ENCODE measurements around the gene ANKIB1. TPM values are rescaled to one million over a fixed set of nuclear protein-coding genes. Genes with fewer than 3 reads are reported as not detected.

Gene ANKIB1
- polyA plus RNA-seq, 1 donor (not counting 4 experiments of a cell fraction or from before 2014, with no cell fraction given), result 37.0 TPM

GRCh38 chr7:92446869-92447344 is 201.1 kb downstream of the ANKIB1 start:
- H4K20me1 ChIP-seq (ENCODE audit: control insufficient read depth, extremely low read depth, insufficient read depth, low read length), result no peaks in the 10 kb centered on the region
- H3K9me1 ChIP-seq (ENCODE audit: control insufficient read depth, extremely low read depth, insufficient read depth, low read length), result no peaks in the 10 kb centered on the region
- no peaks in the 10 kb centered on the region for H3K79me2 ChIP-seq (ENCODE audit: control insufficient read depth, insufficient read depth, low read length)
- no peak for DNase-seq (ENCODE audit: low read depth, low spot score)
- dilution Hi-C loops (cut with MboI; ENCODE audit: extremely low pct_ligation_motif_present, low sequenced_read_pairs), result no loop called here
- H3K36me3 ChIP-seq (ENCODE audit: control insufficient read depth in 2 of 2, extremely low read depth in 1 of 2, insufficient read depth in 2 of 2, low read length in 2 of 2), result peaks cover 3 to 13% of the 10 kb centered on the region in 2 experiments
- H3K27me3 ChIP-seq (ENCODE audit: control insufficient read depth, extremely low read depth, insufficient read depth, low read length), result no peaks in the 10 kb centered on the region
- H3K4me1 ChIP-seq (ENCODE audit: control insufficient read depth, extremely low read depth, insufficient read depth, low read length), result peaks cover 6% of the 10 kb centered on the region
- H2AFZ ChIP-seq (ENCODE audit: control insufficient read depth, low read length), result peak overlapping the region; percentile 85
- peak; percentile 71 for FAIRE-seq
- H3K27ac ChIP-seq (ENCODE audit: control insufficient read depth, insufficient read depth, low read length), result peak overlapping the region; percentile 80
- TF ChIP-seq EZH2 (IDR thresholded peaks at IDR 0.05; ENCODE audit: low read length) (no peak), CTCF (optimal IDR thresholded peaks at IDR 0.05 in 1 of 3, IDR thresholded peaks at IDR 0.05 in 1 of 3, conservative IDR thresholded peaks at IDR 0.05 in 1 of 3; ENCODE audit: extremely low read depth in 1 of 3, insufficient read depth in 2 of 3, low read length in 3 of 3) (peak in 1 of 3 experiments; percentile 94)
- peak overlapping the region; percentile 89 for H3K9ac ChIP-seq (ENCODE audit: control insufficient read depth, extremely low read depth, insufficient read depth, low read length)
- peak overlapping the region; percentile 73 to 92 (median 87) for H3K4me3 ChIP-seq (ENCODE audit: control insufficient read depth in 2 of 3, extremely low read depth in 1 of 3, insufficient read depth in 2 of 3, low read depth in 1 of 3, low read length in 3 of 3)
- H3K4me2 ChIP-seq (ENCODE audit: control insufficient read depth, extremely low read depth, insufficient read depth, low read depth, low read length), result peak overlapping the region; percentile 30
- H3K9me3 ChIP-seq (ENCODE audit: control insufficient read depth, low read depth, low read length), result no peaks in the 10 kb centered on the region

GRCh38 chr7:92447345-92448204 is 201.8 kb downstream of the ANKIB1 start, which contains the start of gene GATAD1:
GATAD1 (plus strand) TSS chr7:92447482; CDS start chr7:92447730, 248 bp downstream.
- Histone ChIP-seq H3K4me3 (ENCODE audit: control insufficient read depth in 2 of 3, extremely low read depth in 1 of 3, insufficient read depth in 2 of 3, low read depth in 1 of 3, low read length in 3 of 3) (peak within 1 kb of the TSS; percentile 73 to 92 (median 87)), H3K79me2 (ENCODE audit: control insufficient read depth, insufficient read depth, low read length) (no peaks in the 10 kb centered on the region), H3K9me1 (ENCODE audit: control insufficient read depth, extremely low read depth, insufficient read depth, low read length) (no peaks in the 10 kb centered on the region), H3K27me3 (ENCODE audit: control insufficient read depth, extremely low read depth, insufficient read depth, low read length) (no peaks in the 10 kb centered on the region), H4K20me1 (ENCODE audit: control insufficient read depth, extremely low read depth, insufficient read depth, low read length) (no peaks in the 10 kb centered on the region), H2AFZ (ENCODE audit: control insufficient read depth, low read length) (peak within 1 kb of the TSS; percentile 91), H3K9me3 (ENCODE audit: control insufficient read depth, low read depth, low read length) (no peaks in the 10 kb centered on the region), H3K36me3 (ENCODE audit: control insufficient read depth in 2 of 2, extremely low read depth in 1 of 2, insufficient read depth in 2 of 2, low read length in 2 of 2) (peaks cover 5 to 13% of the 10 kb centered on the region in 2 experiments), H3K4me1 (ENCODE audit: control insufficient read depth, extremely low read depth, insufficient read depth, low read length) (peaks cover 6% of the 10 kb centered on the region), H3K9ac (ENCODE audit: control insufficient read depth, extremely low read depth, insufficient read depth, low read length) (peak within 1 kb of the TSS; percentile 89), H3K4me2 (ENCODE audit: control insufficient read depth, extremely low read depth, insufficient read depth, low read depth, low read length) (peak within 1 kb of the TSS; percentile 74), H3K27ac (ENCODE audit: control insufficient read depth, insufficient read depth, low read length) (peak within 1 kb of the TSS; percentile 80)
- dilution Hi-C loops (cut with MboI; ENCODE audit: extremely low pct_ligation_motif_present, low sequenced_read_pairs), result no loop called here
- TF ChIP-seq CTCF (optimal IDR thresholded peaks at IDR 0.05 in 1 of 3, IDR thresholded peaks at IDR 0.05 in 1 of 3, conservative IDR thresholded peaks at IDR 0.05 in 1 of 3; ENCODE audit: extremely low read depth in 1 of 3, insufficient read depth in 2 of 3, low read length in 3 of 3) (peak in 2 of 3 experiments; percentile 83 to 87), EZH2 (IDR thresholded peaks at IDR 0.05; ENCODE audit: low read length) (no peak)
- FAIRE-seq, result no peak
- no peak for DNase-seq (ENCODE audit: low read depth, low spot score)
